HG03025 (cell line): ENCODE data around the gene SCNN1G.
A peak's percentile ranks its signal among the peaks of the same experiment; 100 is the strongest.
"Not testable (repeated sequence)": the region's sequence is repeated elsewhere in the genome, so short reads cannot be mapped to it uniquely, and the experiment has no call there.

Experiments used
- ATAC-seq: cut with Tn5 transposase; IDR thresholded peaks from one replicate; pipeline ENCODE4 v1.9.1; 2021; ENCODE audit warnings: mild to moderate bottlenecking, moderate library complexity; ENCODE audit not compliant: unreplicated experiment, low FRiP score

The SCNN1G gene

DNA sequence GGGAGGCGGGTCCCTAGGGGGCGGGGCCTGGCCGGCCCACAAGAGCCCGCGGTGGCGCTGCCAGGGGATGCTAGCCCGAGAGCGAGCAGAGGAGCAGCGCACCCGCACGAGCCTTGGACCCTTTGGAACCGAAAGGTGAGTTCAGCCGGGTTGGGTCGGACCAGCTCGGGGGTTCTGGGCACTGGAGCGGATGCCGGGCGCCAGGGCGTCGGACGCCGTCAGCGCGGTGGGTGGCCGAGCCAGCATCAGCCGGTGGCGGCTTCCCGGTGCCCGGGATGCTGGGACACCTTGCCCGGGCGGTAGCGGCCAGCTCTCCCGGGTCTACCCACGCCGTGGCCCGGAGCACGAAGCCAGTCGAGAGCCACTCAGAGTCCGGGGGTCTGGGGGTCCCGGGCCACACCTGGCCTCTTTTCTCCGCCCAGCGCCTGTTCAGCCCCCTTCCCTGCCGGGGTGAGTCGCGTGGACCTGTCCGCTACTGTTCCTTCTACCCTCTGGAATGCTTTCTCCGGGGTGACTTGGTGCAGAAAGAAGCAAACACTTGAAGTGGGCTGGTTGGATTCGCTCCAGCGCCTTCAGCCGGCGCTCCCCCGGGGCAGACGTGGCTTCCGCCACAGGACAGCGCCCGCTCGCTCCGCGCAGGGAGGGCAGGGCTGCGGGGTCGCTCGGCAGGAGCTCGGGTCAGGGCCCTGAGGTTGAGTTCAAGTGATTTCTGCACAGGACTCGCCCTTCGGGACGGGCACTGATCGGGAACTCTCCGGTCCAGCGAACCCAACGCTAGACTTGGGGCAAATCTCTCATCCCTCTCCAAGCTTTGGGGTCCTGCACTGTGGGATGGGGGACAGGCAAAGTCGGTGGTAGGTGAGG is at the start of gene SCNN1G:
TSS of gene SCNN1G (plus strand) at position 67 of the 864 bp plus-strand sequence. CDS start 3,527 bp downstream, outside the sequence.
- no peak for ATAC-seq

- ATAC-seq, result no peak
These were observed 49.6 kb upstream of the SCNN1G start for GRCh38 chr16:23132775-23133463.

DNA sequence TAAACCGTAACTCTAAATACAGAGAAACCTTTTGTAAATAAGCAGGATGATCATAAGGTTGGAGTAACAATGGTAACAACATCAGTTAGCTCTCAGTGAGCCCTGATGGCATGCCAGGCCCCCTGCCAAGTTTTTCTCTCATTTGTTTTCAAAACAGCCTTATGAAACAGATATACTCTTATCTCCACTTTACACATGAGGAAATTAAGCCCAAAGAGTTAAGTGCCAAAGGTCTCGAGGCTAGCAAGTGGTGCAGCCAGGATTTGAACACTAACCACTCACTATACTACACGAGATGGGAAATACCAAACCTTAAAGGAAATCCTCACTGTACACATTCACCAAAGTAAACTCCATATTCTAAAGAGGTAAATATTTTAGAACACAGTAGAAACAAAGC is 48.3 kb upstream of the SCNN1G start:
- no peak for ATAC-seq

DNA sequence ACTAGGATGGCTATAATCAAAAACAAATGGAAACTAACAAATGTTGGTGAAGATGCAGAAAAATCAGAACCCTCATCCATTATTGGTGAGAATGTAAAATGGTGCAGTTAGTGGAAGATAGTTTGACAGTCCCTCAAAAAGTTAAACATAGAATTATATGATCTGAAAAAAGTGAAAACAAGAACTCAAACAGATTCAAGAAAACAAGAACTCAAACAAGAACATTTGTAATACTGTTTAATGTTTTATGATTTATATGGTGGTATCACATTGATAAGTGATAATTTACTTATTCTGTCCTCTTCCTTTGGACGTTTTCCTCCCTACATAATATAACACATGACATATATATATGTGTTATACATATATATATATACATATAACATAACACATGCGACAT is 45.3 kb upstream of the SCNN1G start:
- ATAC-seq, result no peak

- no peak for ATAC-seq
These were observed 44.7 kb upstream of the SCNN1G start for GRCh38 chr16:23137818-23138217.

DNA sequence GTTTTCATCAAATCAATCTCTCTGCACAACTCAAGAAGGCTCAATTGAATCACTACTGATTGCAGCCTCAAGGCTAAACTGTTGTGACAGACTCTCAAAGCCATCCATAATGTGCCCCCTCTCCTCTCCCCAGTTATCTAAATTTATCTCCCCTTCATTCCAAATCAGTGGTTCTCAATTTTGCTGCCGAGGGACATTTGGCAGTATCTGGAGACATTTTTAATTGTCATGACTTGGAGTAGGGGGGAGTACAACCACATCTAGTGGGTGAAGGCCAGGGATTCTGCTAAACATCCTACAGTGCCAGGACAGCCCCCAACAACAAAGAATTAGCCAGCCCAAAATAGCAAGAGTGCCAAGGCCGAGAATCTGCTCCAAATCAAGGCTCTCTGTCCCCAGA is 42.4 kb upstream of the SCNN1G start:
- ATAC-seq, result no peak

DNA sequence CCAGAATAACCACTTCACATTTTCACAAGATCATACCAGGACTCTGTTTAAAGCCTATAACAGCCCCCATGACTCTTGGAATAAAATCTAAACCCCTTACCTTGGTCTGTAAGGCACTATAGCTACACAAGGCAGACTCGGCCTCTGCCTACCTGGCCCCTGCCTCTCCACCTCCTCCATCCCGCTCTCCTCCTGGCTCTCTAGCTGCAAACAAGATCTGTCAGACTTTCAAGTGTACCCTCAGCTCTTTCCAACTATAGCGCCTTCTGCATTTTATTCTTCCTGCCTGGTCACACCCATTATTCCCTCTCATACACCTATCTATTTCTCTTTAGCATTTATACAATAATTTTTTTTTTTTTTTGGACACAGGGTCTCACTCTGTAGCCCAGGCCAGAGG is 41.5 kb upstream of the SCNN1G start:
- no peak for ATAC-seq

DNA sequence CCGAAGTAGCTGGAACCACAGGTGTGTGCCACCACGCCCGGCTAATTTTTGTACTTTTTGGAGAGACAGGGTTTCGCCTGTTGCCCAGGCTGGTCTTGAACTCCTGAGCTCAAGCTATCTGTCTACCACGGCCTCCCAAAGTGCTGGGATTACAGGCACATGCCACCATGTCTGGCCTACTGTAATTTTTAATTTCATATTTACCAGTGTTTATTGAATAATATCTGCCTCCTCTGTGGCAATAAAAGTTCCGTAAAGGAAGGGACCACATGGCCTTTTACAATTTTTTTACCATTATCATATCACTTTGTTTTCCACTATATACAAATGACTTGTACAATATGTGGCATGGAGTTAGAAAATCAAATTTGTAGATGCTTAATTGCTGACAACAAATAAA is 41.0 kb upstream of the SCNN1G start:
- no peak for ATAC-seq

DNA sequence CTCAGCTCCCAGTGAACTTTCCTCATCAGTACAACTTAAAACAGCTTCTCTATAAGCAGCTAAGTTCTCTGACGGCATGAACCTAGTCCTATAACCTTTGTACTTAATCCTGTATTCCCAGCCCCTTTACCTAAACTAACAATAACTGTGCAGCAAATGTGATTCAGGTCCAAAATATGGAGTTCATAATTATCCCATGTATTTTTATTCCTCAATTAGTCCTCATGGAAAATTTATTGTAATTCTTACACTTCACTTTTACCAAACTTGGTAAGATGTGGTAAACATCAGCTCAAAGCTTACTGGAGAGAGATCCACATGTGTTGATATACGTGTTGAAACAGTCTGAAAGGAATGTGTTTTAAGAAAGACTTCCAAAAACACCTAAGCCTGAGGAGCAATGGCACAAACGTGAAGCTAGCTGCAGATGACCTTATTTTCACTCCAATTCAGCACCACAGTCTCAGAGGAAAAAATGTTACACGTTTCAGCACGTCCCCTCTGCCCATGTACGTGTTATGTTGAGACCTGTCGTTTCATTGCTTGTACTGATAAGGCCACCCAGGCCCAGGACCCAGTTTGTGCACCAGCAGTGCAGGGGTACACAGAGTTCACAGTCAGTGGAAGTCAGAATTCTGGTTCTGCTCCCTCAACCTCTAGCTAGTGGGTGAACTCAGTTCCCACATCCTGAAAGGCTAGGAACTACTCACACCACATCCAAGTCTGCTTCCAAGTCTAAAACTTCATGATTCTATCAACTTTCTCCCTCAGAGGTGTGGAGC is 40.4 kb upstream of the SCNN1G start:
- no peak for ATAC-seq

DNA sequence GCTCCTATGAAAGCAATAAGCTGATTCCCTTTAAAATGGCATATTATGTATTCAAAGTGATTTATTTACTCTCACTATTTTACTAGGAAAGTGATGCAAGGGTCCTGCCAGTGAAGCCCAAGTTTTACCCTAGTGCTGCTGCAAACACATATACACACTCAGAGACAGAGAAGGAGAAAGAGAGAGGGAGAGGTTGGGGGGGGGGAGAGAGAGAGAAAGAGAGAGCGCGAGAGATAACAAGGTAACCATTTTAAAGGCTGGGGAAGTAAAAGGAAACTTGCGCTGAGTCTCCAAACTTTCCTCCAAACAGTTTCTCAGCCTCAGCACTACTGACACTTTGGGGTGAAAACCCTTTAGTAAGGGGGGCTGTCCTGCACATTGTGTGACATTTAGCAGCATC is 39.2 kb upstream of the SCNN1G start:
- ATAC-seq, result no peak

DNA sequence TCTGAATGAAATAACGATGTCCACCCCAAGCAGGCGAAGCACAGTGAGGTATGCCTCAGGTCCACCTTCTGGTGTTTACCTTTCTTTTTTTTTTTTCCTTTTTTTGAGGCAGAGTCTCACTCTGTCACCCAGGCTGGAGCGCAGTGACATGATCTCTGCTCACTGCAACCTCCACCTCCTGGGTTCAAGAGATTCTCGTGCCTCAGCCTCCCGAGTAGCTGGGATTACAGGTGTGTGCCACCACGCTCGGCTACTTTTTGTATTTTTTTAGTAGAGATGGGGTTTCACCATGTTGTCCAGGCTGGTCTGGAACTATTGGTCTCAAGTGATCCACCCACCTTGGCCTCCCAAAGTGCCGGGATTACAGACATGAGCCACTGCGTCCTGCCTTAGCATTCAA is 38.2 kb upstream of the SCNN1G start:
- not testable (repeated sequence) for ATAC-seq

GRCh38 chr16:23145186-23145585 is 37.4 kb upstream of the SCNN1G start:
- ATAC-seq, result no peak

- no peak for ATAC-seq
These were observed 36.9 kb upstream of the SCNN1G start for GRCh38 chr16:23145608-23146007.

GRCh38 chr16:23146877-23147601 is 35.5 kb upstream of the SCNN1G start:
- ATAC-seq, result no peak

- ATAC-seq, result no peak
These were observed 34.9 kb upstream of the SCNN1G start for GRCh38 chr16:23147666-23148065.

- ATAC-seq, result no peak
These were observed 34.4 kb upstream of the SCNN1G start for GRCh38 chr16:23148166-23148512.

GRCh38 chr16:23148513-23149266 is 33.9 kb upstream of the SCNN1G start:
- ATAC-seq, result peak; percentile 47

- peak; percentile 89 for ATAC-seq
These were observed 33.1 kb upstream of the SCNN1G start, which contains the start of gene USP31 for GRCh38 chr16:23149267-23149992. Gene USP31, minus strand, starts transcription at chr16:23149452. Its CDS starts 182 bp downstream, at chr16:23149270.

GRCh38 chr16:23149993-23150364 is 32.6 kb upstream of the SCNN1G start:
- ATAC-seq, result no peak
